Measurements from ENCODE around the gene MMP14. TPM values are rescaled to one million over a fixed set of nuclear protein-coding genes. Genes with fewer than 3 reads are reported as not detected.

MMP14 gene
- total and polyA plus RNA-seq, 9 of the 15 experiments (the other 6 are each of a cell fraction or from before 2014, with no cell fraction given) = 0.36 to 5.8 (median 1.3) TPM; not detected in 2

DNA sequence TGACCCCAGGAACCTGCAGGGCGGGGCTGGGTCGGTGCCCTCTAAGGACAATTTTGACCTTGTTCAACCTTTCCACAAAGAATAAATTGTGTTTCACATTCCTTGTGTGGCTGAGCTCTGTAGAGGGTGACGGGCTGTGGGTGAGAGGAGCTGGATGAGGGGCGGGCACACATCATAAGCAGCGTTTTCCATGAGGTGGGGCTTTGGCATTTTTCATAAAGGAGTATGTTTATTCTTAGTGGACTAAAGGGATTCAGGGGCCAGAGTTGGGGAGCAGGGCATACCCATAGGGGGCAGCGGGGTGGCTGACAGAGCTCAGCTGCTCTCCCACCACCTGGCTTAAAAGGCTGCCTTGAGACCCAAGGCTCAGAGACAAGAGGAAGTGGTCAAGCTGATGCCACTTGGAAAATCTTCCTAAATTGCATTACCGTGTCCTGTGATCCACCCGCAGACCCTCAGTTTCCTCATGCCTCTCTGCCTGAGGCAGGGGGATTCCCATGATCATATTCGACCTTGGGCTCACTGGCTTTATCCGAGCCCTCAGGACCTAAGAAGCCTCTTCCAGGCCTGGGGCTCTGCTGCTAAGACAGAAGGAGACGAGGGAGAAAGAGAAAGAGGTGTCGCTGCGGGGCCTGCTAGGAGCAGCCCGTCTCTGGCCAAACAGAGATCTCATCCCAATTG is 11.4 kb downstream of the MMP14 start:
- Histone ChIP-seq H3K4me2 (ENCODE audit: insufficient read depth, low read length) (no peak overlapping the region), H3K9me1 (ENCODE audit: control insufficient read depth, insufficient read depth, low read length) (no peaks in the 10 kb centered on the region), H3K9ac (ENCODE audit: insufficient read depth in 1 of 2, low read depth in 2 of 2, low read length in 2 of 2) (peak overlapping the region in 1 of 2 experiments; percentile 53; a peak in 1 of 4 replicates), H3K36me3 (ENCODE audit: control insufficient read depth, insufficient read depth, low read length) (no peaks in the 10 kb centered on the region), H3K79me2 (ENCODE audit: control insufficient read depth, insufficient read depth, low read length) (no peaks in the 10 kb centered on the region), H4K20me1 (replicated peaks; ENCODE audit: control insufficient read depth, insufficient read depth, low read length) (no peaks in the 10 kb centered on the region), H3K9me3 (replicated peaks; ENCODE audit: control insufficient read depth, insufficient read depth, low read depth, low read length) (no peaks in the 10 kb centered on the region), H3K27ac (ENCODE audit: extremely low read depth, low read depth, low read length) (no peak overlapping the region), H2AFZ (ENCODE audit: low read depth, low read length) (peak overlapping the region; percentile 22), H3K4me3 (no peak overlapping the region), H3K27me3 (ENCODE audit: control insufficient read depth in 2 of 2, insufficient read depth in 2 of 2, low read length in 2 of 2) (no peaks in the 10 kb centered on the region), H3K4me1 (replicated peaks in 1 of 2; ENCODE audit: control insufficient read depth in 2 of 2, insufficient read depth in 2 of 2, low read length in 2 of 2) (peaks cover 5 to 27% of the 10 kb centered on the region in 2 experiments; a peak in 3 of 5 replicates)
- ChIA-PET POLR2A (interaction anchor here (0.5 to 1.3 kb wide), 4 partner anchors 13 to 48 kb away, joined by 3 read pairs; no protein-coding TSS in a partner anchor), CTCF (ENCODE audit: low intra/inter-chr PET ratio) (no interaction called here)
- no TSS peak for BruUV-seq (replicated peaks)
- 74% methylated on average over 11 of the region's 14 CpGs for WGBS (ENCODE audit: insufficient coverage, low coverage, missing lambda C conversion rate)
- in situ Hi-C loops (cut with MboI) (loop anchor here (10.0 kb wide), 2 partner anchors 193 to 283 kb away; no protein-coding TSS in a partner anchor), intact Hi-C loops (cut with micrococcal nuclease) (no loop called here)
- ATAC-seq (peak; percentile 30; the same call in 2 of the 3 replicates), FAIRE-seq (no peak), DNase-seq (ENCODE audit: extremely low read depth in 1 of 4, low spot score in 3 of 4) (no peak)
- no peak for TF ChIP-seq HEY1 (CRISPR knock-in tag; IDR thresholded peaks at IDR 0.05; ENCODE audit: borderline replicate concordance)
- TF ChIP-seq IFI16 (CRISPR knock-in tag; IDR thresholded peaks at IDR 0.05) = no peak
- no peak for TF ChIP-seq MEIS2 (IDR thresholded peaks at IDR 0.05; ENCODE audit: partially characterized antibody)
- no peak for TF ChIP-seq E2F3 (CRISPR knock-in tag; IDR thresholded peaks at IDR 0.05)
- TF ChIP-seq RBM22 (IDR thresholded peaks at IDR 0.05; ENCODE audit: low read depth, low read length, poor library complexity, severe bottlenecking) = no peak
- no peak for TF ChIP-seq RBM14 (IDR thresholded peaks at IDR 0.05; ENCODE audit: borderline replicate concordance, insufficient read depth, low read depth, low read length)
- TF ChIP-seq, protein P1, sequence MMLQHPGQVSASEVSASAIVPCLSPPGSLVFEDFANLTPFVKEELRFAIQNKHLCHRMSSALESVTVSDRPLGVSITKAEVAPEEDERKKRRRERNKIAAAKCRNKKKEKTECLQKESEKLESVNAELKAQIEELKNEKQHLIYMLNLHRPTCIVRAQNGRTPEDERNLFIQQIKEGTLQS (IDR thresholded peaks at IDR 0.05) = no peak
- TF ChIP-seq, protein P1 (CRISPR knock-in tag; conservative IDR thresholded peaks at IDR 0.05) = no peak
- TF ChIP-seq, protein P2, sequence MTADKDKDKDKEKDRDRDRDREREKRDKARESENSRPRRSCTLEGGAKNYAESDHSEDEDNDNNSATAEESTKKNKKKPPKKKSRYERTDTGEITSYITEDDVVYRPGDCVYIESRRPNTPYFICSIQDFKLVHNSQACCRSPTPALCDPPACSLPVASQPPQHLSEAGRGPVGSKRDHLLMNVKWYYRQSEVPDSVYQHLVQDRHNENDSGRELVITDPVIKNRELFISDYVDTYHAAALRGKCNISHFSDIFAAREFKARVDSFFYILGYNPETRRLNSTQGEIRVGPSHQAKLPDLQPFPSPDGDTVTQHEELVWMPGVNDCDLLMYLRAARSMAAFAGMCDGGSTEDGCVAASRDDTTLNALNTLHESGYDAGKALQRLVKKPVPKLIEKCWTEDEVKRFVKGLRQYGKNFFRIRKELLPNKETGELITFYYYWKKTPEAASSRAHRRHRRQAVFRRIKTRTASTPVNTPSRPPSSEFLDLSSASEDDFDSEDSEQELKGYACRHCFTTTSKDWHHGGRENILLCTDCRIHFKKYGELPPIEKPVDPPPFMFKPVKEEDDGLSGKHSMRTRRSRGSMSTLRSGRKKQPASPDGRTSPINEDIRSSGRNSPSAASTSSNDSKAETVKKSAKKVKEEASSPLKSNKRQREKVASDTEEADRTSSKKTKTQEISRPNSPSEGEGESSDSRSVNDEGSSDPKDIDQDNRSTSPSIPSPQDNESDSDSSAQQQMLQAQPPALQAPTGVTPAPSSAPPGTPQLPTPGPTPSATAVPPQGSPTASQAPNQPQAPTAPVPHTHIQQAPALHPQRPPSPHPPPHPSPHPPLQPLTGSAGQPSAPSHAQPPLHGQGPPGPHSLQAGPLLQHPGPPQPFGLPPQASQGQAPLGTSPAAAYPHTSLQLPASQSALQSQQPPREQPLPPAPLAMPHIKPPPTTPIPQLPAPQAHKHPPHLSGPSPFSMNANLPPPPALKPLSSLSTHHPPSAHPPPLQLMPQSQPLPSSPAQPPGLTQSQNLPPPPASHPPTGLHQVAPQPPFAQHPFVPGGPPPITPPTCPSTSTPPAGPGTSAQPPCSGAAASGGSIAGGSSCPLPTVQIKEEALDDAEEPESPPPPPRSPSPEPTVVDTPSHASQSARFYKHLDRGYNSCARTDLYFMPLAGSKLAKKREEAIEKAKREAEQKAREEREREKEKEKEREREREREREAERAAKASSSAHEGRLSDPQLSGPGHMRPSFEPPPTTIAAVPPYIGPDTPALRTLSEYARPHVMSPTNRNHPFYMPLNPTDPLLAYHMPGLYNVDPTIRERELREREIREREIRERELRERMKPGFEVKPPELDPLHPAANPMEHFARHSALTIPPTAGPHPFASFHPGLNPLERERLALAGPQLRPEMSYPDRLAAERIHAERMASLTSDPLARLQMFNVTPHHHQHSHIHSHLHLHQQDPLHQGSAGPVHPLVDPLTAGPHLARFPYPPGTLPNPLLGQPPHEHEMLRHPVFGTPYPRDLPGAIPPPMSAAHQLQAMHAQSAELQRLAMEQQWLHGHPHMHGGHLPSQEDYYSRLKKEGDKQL (CRISPR knock-in tag; IDR thresholded peaks at IDR 0.05; ENCODE audit: borderline replicate concordance) = no peak
- TF ChIP-seq, protein P3, sequence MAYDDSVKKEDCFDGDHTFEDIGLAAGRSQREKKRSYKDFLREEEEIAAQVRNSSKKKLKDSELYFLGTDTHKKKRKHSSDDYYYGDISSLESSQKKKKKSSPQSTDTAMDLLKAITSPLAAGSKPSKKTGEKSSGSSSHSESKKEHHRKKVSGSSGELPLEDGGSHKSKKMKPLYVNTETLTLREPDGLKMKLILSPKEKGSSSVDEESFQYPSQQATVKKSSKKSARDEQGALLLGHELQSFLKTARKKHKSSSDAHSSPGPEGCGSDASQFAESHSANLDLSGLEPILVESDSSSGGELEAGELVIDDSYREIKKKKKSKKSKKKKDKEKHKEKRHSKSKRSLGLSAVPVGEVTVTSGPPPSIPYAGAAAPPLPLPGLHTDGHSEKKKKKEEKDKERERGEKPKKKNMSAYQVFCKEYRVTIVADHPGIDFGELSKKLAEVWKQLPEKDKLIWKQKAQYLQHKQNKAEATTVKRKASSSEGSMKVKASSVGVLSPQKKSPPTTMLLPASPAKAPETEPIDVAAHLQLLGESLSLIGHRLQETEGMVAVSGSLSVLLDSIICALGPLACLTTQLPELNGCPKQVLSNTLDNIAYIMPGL (CRISPR knock-in tag; IDR thresholded peaks at IDR 0.05) = no peak
- no peak for TF ChIP-seq SMARCB1 (IDR thresholded peaks at IDR 0.05; ENCODE audit: insufficient read length, low read depth)
- no peak for TF ChIP-seq ZKSCAN3 (CRISPR knock-in tag; IDR thresholded peaks at IDR 0.05)

Measured in K562 (cell line).